Activated CD8-positive, alpha-beta memory T cell treated with anti-CD3 and anti-CD28 coated beads for 48 hours (primary cell): Measurements from ENCODE around the gene CCNT2.
"Not testable (repeated sequence)": the region's sequence is repeated elsewhere in the genome, so short reads cannot be mapped to it uniquely, and the experiment has no call there.

Experiments
- DNase-seq, 3 experiments: peaks; one replicate each; pipeline ENCODE4 v3.0.0-alpha.2; 2020; ENCODE audit warnings: low read depth in 2 of 3, low spot score in 2 of 3

Gene CCNT2

DNA sequence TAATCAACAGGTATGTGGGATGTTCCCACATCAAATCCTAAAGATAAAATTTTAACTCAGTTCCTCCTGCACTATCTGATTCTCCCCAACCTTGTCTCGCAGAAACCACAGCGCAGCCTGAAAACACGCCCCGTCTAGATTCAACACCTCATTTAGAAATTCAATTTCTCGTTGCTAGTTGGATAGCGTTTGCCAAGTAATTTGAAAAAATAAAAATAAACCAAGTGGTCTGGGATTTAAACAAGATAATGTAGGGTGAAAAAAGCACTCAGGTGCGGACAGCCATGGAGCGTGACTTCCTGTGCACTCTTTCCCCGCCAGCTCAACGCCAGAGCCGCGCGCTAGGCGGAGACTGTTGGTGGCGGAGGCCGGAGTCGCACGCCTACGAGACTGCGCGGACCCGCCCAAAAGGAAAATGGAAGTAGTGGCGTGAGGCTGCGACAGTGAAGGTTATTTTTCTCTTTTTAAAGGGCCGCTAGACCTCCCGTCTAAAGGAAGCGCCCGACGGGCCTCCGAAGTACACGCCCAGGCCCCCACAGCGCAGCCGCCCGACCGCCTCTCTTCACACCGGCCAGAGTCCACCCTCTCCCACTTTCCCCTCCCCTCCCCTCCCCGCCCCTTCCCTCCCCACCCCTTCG is 615 bp upstream of the CCNT2 start:
- DNase-seq, result peak in 1 of 3 experiments; percentile 77

DNA sequence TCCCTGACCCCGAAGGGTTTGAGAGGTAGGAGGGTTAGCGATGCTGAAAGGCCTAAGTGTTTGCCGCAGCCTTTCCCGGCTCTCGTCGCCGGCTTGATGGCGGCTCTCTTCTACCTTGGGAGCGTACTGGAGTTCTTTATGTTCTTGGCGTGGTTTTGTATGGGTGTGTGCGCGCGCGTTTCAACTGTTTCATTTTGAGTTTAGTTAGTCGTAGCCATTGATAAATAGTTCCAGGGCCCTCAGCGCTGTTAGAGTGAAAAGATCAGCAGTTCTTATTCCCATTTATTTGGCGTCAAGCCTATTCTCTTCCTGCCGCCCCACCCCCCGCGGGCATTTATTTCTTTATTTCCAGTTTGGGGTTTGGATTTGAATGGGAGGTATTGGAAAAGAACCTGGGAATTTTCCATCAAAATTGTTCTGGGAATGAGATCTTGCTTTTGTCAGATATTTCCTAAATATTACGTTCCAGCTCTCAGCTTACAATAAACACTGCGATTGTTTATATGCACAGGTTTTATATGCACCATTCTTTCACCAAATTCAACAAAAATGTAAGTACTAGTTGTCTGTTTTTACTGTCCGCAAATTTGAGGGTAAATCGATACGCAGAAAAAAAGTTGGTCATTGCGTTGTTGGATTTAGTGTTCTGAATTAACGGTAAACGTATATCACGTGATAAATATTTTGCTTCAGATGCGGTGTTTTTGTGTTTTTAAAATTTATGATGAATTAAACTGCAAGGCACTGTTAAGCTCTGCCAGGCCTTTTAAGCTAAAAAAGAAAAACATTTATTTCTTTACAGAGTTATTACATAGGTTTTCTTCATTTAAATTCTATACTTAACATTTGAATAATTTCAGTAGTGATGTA is 954 bp downstream of the CCNT2 start:
- DNase-seq, result peak in 2 of 3 experiments; percentile 22 to 24

DNA sequence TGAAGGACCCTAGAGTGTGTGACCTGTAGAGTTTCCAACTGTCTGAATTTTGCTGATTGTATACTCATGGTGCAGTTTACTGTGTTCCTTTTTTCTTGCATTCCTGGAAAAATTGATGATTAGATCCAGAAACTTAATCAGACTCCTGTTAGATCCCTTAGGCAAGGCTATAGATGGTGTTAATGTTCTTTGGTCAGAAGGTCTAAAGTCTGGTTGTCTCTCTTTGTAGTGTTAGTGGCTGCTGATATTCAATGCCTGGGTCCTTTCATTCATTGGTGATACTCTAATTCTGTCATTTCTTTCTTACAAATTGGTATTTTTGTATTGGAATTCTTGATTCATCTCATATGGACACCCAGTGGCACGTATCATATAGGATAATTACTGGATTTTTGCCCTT is 6.3 kb downstream of the CCNT2 start:
- no peak for DNase-seq

DNA sequence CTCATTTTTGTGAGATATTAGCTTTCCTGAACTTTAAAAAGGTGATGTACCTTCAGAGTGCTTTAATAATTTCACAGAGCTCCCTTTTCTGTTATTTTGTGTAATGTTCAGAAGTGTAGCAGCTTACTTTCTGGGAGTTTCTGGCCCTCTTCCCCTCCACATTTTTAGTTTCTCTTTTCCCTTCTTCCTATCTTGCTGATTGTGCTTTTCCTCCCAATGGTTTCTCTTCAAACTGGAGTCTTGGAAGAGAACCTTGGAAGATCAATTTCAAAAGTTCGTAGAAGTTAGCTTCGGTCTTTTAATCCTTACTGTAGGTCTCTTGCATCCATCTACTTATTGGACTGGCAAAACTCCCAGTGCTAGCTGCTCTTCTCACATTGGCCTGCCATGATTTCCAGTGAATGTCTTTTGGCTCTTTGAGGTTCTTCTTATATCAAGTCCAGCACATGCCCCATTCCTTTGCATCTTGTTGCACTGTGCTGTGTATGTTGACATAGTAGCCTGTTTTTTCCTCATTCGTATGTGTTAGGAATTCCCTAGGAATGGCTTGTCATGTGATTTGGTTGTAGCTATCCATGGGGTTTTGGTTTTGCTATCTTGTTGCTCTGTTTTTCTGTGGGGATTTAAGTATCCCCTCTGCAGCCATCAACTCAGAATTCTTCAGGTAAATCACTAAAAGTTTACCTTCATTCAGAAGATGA is 7.8 kb downstream of the CCNT2 start:
- no peak for DNase-seq

DNA sequence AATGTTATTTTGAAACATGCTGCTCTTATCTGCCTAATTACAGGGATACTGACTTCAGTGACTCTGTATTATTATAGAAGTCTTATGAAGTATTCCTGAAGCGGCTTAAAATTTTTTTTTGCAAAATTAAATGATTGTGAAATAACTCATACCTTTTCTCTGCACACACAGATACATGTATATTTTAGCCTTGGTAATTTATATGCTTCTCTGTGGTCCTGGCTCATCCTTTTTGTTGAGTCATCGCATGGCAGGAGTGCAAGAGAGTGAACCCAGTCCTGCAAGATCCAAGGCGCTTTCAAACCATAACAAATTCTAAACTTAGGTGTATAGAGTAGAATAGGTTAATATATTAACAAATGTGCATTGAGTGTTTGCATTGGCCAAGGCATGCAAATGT is 8.6 kb downstream of the CCNT2 start:
- DNase-seq, result no peak

DNA sequence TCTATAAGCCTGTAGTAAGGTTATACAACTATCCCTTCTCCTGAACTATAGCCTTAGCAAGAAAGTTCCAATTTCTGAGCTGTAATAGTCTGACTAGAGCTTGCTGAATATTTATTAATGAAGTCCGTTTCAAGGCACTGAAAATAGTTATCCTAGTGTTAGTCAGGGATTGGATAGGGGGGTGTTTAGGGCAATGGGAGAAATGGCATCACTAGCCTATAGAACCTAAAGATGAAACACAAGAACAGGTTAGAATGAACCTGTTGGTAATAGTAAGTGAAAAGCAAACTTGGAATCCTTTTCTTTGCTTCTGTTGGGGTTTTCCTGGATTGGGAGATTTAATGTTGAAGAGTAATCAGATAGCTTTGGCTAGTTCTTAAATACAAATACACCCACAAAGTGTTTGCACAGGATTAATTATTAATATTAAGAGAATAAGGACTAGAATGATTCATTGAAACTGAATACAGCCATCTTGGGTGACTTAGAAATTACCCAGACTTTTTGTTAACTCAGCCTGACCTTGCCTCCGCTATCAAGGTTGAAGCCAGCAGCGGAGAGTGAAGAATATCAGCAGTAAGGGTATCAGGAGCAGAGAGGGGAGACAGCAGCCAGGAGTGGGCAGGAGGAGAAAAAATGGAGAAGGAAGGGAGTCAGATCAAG is 14.4 kb downstream of the CCNT2 start:
- DNase-seq, result no peak

DNA sequence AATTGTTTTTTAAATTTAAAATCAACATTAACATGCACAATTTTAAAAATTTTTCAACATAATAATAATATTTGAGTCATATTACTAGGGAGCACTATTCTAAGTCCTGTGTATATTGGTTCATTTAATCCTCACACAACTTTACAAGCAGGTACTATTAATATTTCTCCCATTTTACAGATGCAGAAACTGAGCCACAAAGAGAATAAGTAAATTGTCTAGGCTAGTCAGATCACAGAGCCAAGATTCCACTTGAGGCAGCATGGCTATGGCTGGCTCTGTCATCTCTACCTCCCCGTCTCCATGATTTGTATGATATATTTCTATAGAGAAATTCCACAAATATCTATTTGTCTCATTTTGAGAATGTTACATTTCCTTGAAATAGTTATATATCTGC is 15.1 kb downstream of the CCNT2 start:
- no peak for DNase-seq

DNA sequence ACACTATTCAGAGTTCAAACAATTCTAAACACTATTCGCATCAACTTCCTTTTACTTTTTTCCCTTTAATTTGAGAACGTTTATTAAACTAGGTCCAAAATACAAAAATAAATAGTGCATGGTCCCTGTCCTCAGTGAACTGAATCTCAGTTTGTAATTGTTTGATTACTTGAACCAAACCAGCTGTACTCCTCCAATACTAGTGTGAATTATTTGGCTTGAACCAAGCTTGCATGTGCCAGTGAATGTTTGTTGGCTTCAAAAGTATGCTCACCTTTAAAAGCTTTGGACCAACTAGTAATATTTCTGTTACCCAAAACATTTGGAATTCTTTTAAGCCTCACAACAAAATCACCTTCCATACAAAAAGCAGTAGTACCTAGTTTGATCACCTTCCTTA is 15.5 kb downstream of the CCNT2 start:
- no peak for DNase-seq

DNA sequence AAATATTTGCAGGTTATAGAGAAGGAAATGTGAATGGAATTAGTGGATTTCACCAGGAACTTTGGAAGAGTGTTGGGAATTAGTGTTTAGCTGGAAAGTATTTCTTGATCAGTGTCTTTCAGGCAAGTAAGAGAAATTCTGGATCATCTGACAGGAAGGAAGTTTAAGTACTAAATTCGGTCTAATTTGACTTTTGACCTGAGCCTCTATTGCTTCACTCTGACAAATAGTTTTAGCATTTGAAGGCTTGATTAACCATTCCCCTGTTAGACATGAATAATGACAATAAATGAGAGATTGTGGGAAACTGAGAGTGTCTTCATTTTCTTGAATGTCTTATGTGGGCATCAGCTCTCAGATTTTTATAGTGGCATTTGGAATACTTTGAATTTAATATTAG is 16.0 kb downstream of the CCNT2 start:
- DNase-seq, result no peak

DNA sequence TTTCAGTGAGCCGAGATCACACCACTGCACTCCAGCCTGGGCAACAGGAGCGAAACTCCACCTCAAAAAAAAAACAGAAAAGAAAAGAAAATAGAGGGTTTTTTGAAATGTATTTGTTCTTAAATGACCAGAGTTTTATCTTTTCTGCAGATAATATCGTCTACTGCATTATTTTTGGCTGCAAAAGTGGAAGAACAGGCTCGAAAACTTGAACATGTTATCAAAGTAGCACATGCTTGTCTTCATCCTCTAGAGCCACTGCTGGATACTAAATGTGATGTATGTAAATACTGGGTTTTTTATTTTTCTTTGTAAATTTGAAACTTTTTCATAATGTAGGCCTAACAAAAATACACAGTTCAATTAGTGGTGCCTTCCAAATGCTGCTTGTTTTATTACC is 18.1 kb downstream of the CCNT2 start:
- DNase-seq, result no peak

DNA sequence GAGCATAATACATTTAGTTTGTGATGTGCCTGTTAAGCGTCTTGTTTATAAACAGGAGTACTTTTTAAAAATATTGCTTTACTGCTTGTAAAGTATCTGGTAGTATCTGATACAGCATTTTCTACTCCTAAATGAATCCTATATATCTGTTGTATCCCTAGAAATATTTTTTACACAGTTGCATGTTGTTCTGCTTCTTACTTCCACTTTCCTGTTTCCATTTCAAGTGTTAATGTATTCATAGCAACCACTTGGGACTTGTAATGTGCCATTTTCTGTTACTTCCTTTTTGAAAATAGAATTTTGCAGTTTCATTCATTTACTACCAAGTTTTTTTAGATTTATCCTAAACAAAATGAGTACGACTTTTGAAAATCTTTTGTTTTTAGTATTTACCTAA is 24.9 kb downstream of the CCNT2 start:
- DNase-seq, result no peak

DNA sequence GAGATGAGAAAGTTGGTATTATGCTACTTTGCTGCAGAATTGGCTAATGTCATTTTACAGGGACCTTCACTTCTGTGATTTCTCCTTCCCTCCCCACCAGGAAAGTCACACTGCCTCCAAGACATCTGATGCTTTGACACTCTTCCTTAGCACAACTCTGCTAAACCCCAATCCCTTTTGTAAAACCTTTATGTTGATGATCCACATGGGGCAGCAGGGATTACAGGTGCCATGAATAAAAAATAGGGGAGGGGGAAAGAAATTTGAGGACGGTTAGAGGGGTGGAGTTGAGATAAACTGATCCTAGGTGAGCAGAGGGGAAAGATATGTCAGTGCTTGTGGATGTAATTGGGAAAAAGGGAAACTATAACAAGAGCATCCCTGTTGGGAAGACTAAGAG is 26.4 kb downstream of the CCNT2 start:
- no peak for DNase-seq

DNA sequence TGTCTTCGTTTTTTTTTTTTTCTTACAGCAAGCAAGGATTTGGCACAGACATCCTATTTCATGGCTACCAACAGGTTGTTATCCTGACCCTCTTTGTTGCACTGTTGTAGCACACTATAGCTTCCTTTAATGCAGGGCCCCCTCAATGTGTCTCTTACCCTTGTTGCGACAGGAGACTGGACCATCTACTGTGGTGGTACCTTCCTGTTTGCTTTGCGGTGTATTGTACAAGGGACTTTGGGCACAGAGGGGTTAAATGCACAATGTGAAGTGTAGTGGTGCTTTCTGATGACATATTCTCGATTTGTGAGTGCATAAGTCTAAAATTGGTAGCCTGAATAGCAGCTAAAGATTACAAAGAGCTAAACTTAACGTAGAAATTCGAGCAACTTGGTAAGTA is 27.5 kb downstream of the CCNT2 start:
- no peak for DNase-seq

DNA sequence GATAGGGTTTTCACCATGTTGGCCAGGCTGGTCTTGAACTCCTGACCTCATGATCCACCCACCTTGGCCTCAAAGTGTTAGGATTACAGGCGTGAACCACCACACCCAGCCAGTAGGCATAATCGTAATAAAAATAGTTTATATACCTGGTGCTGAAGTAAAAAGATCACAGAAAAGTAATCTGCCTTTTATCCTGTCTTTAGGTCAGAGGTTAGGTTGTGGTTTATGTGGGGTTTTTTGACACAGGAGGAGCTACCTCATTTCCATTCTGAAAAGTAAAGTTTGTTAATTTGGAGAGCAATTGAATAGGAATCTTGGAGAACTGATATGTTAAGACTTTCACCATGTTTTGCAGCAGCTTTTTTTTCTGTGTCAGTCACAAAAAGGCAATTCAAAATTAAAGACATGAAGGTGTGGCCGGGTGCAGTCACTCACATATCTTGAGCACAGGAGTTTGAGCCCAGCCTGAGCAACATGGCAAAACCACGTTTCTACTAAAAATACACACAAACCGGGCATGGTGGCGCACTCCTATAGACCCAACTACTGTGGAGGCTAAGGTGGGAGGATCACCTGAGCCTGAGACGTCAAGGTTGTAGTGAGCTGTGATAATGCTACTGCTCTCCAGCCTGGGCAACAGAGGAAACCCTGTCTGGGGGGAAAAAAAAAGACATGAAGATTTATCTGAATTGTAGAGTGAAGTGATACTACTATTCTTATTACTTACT is 31.5 kb downstream of the CCNT2 start:
- no peak for DNase-seq

DNA sequence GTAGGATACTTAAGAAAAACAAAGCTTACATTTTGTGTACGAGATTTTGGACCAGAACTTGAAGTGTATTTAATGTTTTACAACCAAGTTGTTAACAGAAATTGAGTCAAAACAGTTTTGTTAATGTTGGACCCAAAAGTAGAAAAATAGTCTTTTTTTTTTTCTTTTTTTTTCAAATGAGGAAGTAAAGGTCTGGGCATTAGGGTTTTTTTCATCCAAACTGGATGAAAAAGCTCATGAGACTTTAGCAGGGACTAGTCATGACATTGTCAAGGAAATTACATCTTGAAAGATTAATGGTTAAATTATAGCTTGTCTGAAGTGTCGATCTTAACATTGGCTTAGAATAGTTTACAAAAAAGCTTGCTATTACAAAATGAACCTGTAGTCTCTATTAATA is 32.3 kb downstream of the CCNT2 start:
- DNase-seq, result no peak

DNA sequence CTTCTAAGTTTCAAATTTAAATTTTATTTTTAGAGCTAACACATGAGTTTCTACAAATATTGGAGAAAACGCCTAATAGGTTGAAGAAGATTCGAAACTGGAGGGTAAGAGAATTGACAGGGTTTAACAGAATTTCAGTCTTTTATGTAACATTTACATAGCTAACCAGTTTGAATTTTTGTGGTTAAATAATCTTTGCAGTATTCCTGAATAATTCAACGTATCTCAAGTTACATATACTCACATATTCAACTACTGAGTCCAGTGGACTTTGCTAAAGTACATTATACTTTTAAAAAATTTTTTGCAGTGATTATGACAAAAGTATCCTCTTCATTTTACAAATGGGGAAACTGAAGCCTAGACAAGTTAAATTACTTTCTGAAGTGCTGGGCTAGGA is 34.0 kb downstream of the CCNT2 start:
- no peak for DNase-seq

DNA sequence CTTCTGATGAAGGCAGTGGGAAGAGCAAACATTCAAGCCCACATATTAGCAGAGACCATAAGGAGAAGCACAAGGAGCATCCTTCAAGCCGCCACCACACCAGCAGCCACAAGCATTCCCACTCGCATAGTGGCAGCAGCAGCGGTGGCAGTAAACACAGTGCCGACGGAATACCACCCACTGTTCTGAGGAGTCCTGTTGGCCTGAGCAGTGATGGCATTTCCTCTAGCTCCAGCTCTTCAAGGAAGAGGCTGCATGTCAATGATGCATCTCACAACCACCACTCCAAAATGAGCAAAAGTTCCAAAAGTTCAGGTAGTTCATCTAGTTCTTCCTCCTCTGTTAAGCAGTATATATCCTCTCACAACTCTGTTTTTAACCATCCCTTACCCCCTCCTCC is 35.4 kb downstream of the CCNT2 start:
- no peak for DNase-seq

DNA sequence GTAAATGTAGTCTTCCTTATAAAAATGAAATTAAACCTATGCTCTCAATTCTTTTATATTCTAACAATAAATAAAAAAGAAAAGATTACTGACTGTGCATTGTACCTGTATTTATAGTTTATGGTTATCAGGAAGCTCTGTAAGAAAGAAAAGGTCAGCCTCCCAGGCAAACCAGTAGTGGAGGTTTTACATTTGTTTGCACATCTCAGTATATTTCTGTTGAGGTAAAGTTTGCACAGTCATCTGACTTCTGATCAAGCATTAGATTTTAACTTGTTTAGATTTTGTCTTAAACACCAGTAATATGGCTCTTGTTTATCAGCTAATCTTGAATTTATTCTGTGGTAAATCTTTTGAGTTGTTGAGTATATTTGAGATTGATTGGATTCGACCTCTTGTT is 37.1 kb downstream of the CCNT2 start:
- no peak for DNase-seq

DNA sequence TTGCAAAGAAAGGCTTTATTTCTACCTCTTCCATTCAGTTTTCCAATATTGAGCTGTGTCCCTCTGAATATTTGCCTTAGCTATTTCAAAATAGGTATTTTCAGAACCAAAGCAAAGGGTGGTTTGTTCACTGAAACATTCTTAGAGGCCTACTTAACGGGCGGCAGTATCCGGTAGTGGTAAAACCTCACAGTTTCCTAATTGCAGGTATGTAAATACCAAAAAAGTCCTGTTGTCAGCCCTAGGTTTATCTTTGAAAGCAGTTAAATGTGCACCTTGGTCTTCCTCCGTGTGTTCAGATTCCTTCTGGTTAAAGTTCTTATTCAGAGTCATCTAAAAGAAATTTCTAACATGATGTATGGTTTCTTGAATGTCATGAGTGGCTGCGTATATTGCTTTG is 38.9 kb downstream of the CCNT2 start:
- no peak for DNase-seq

DNA sequence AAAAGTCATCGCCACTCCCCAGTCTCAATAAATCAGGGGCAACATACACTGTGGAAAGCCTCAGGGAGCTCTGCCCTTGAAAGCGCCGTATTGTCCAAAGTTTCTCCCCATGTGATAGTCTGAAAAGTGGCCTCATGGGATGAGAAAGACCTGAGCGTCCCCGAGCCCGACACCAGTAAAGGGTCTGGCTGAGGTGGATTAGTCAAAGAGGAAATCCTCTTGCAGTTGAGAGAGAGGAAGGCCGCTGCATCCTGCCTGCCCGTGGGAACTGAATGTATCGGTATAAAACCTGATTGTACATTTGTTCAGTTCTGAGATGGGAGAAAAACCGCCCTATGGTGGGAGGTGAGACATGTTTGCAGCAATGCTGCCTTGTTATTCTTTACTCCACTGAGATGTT is 48.5 kb downstream of the CCNT2 start:
- not testable (repeated sequence) for DNase-seq
